SKM-1 (cell line): ENCODE results near the gene FRG2C.
"Not testable (repeated sequence)": the region's sequence is repeated elsewhere in the genome, so short reads cannot be mapped to it uniquely, and the experiment has no call there.

Experiments
- DNase-seq: peaks from one replicate; lab custom pipeline; 2025; ENCODE audit not compliant: unreplicated experiment; lab: John Stamatoyannopoulos, UW

FRG2C gene

GRCh38 chr3:75669348-75670297 is 5.5 kb downstream of the FRG2C start:
- DNase-seq: not testable (repeated sequence)

- DNase-seq: not testable (repeated sequence)
These were observed 6.5 kb downstream of the FRG2C start for GRCh38 chr3:75670298-75671286.

- not testable (repeated sequence) for DNase-seq
These were observed 7.4 kb downstream of the FRG2C start for GRCh38 chr3:75671287-75672139.

GRCh38 chr3:75672140-75672775 is 8.1 kb downstream of the FRG2C start:
- not testable (repeated sequence) for DNase-seq

- not testable (repeated sequence) for DNase-seq
These were observed 19.8 kb downstream of the FRG2C start for GRCh38 chr3:75683965-75684364.

- DNase-seq: no peak
These were observed 23.2 kb downstream of the FRG2C start for GRCh38 chr3:75687323-75687722.

- no peak for DNase-seq
These were observed 27.9 kb downstream of the FRG2C start for GRCh38 chr3:75692061-75692460.
